Retinal pigment epithelial cell (primary cell): ENCODE results near the gene IL5.

Experiments
- DNase-seq: peaks from one replicate; pipeline ENCODE4 v3.0.0-alpha.2; 2010; ENCODE audit warnings: low read depth
- H3K4me3 ChIP-seq: 2 replicates; pipeline ENCODE4 v1.5.1; 2011; ENCODE audit warnings: mild to moderate bottlenecking, low read length, control low read depth, moderate library complexity
- CTCF ChIP-seq: conservative IDR thresholded peaks from 2 replicates; pipeline ENCODE4 v1.5.1; 2011; ENCODE audit warnings: low read depth, low read length, control low read depth, inconsistent platforms

The IL5 gene

GRCh38 chr5:132496631-132497487, 46.5 kb downstream of the IL5 start:
- peak overlapping the region; percentile 68 for H3K4me3 ChIP-seq
- no peak for TF ChIP-seq CTCF
- DNase-seq, result peak; percentile 51

DNA sequence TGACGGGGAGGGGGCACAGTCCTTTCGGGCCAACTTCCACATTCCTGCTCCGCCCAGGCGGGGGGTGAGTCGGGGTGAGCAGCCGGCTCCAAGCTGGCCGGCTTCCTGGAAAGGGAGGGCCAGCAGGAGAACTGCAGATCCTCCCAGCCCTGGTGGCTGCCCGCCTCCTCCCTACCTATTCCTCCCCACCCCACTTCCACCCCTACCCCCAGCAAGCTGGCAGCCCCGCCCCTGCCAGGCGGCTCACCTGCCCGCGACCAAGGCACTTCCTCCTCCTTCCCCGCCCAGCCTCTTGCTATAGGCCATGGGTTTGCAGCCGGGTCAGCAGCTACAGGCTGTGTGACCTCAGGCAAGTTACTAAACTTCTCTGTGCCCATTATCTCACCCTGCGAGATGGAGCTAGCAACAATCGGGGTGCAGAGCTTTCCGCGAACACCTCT, 47.1 kb downstream of the IL5 start:
- no peak for TF ChIP-seq CTCF
- H3K4me3 ChIP-seq, result peak overlapping the region; percentile 68
- DNase-seq, result peak; percentile 48

DNA sequence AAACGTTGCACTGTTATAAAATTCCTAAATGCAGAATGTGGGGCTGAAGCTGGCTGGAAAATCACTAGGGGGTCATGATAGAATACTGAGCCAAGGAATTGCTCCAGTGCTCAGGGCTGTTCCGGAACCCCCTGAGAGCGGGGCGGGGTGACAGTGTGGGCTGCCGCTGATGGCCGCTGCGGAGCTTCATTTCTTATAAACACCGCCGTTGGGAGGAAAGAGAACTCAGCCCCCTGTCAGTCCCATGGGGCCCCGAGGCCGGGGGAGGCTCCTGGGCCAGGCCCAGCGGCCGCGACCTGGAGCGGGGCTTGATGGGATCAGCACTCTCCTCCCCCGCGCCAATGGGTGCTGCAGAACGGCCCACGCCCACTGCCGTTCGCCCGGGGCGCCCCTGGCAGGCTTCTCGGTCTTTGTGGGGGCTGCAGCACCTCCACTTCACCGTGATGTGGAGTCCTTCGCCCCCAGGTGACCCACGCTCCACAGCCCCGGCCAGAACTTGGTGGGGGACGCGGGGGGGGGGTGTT, 47.6 kb downstream of the IL5 start:
- peak; percentile 10 for TF ChIP-seq CTCF
- peak; percentile 35 for DNase-seq
- H3K4me3 ChIP-seq, result peak overlapping the region; percentile 68

DNA sequence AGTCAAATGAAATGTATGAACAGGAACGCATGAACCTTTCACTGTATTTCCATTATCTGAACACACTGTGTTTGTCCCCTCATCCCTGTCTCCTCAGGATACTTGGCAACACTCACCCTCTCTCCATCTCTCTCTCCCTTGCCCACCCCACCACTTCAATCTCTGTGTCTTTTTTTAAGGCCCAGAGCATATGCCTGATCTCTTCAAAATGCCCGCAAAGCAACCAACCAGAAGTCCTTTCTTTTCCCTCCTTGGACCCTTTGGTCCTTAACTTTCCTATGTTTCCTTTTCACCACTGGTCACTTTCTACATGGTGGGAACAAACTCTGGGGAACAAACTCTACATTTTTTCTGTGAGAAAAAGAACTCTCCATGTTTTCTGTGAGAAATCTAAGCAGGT, 49.5 kb downstream of the IL5 start:
- DNase-seq, result no peak
- no peak overlapping the region for H3K4me3 ChIP-seq
- no peak for TF ChIP-seq CTCF

DNA sequence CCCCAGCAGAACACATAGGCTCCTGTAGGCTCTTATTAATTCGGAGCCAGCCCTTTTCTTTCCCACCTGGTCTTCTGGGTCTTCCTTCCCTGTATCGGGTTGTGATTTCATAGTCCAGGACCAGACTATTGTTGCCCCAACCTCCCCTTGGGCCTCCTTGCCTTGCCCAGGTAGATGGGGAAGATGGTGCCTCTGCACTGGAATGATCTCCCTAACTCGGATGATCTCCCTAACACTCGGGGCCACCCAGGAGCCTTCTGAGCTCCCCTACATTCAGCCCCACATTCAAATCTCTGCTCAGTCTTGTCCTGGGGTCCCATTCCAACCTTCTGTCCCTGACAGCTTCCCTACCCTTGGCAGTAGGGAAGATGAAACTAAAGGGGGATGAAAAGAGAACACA, 50.1 kb downstream of the IL5 start:
- no peak for DNase-seq
- TF ChIP-seq CTCF, result no peak
- H3K4me3 ChIP-seq, result no peak overlapping the region

- H3K4me3 ChIP-seq, result no peak overlapping the region
- no peak for TF ChIP-seq CTCF
- DNase-seq, result no peak
Measured at GRCh38 chr5:132492386-132493125, 50.8 kb downstream of the IL5 start.
